Measurements from ENCODE around the gene HOXA2.

- TF ChIP-seq CTCF (conservative IDR thresholded peaks at IDR 0.05; ENCODE audit: low read length) (no peak), EZH2phosphoT487 (IDR thresholded peaks at IDR 0.05; ENCODE audit: borderline replicate concordance, low read depth, low read length) (no peak)
Observed at GRCh38 chr7:27091105-27091504, 11.4 kb downstream of the HOXA2 start.

All from OCI-LY7 (cell line).